OCI-LY3 (cell line): ENCODE results near the gene INTS6.

ENCODE experiments used
- CTCF ChIP-seq: fragments of 200-600, 300-600 bp; sonication (generic); IDR thresholded peaks from 2 replicates; pipeline ENCODE4 v1.5.1; 2014; ENCODE audit warnings: antibody characterized with exemption, low read length, low read depth
- EZH2phosphoT487 ChIP-seq: fragments of 200-600 bp; shearing (Covaris generic); IDR thresholded peaks from 2 replicates; pipeline ENCODE4 v1.6.1; 2018; ENCODE audit warnings: antibody characterized with exemption, mixed run types, low read depth

DNA sequence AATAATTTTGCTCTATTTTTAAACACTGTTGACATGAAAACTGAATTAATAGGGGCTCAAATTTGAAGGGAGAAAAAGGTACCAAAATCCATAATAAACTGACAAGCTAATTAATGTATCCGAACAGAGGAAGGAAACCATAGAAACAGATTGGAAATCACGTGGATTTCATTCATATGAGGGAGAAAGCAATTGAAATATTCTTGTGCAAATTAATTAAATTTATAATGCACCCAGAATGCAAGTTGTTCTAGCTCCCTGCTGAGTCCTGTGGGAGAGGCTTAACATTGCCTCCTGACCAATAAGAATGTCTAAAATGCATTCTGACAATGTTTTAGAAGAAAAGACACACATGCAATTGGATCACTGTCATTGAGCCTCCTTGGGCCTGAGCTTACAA, 131.0 kb downstream of the INTS6 start:
- TF ChIP-seq CTCF (no peak), EZH2phosphoT487 (no peak)
